SK-N-SH treated with all-trans-retinoic acid at 6 μM for 48 hours (cell line): ENCODE results near the gene STK11IP.

Experiments
- ARNTL ChIP-seq: fragments of 450-650 bp; formaldehyde crosslinking; IDR thresholded peaks from 2 replicates; pipeline ENCODE4 v1.5.0; 2020; ENCODE audit warnings: low read depth, mild to moderate bottlenecking, moderate library complexity, borderline replicate concordance
- BACH2 ChIP-seq: fragments of 250-450 bp; sonication (Bioruptor Pico); IDR thresholded peaks from 2 replicates; pipeline ENCODE4 v1.9.0; 2021; ENCODE audit warnings: mild to moderate bottlenecking, borderline replicate concordance
- CSDC2 ChIP-seq: fragments of 250-450 bp; sonication (Bioruptor Pico); IDR thresholded peaks from 2 replicates; pipeline ENCODE4 v1.5.0; 2020; ENCODE audit warnings: mild to moderate bottlenecking, moderate library complexity
- CSRNP3 ChIP-seq: fragments of 250-450 bp; sonication (Bioruptor Pico); IDR thresholded peaks from 2 replicates; pipeline ENCODE4 v1.5.1; 2021; ENCODE audit warnings: mild to moderate bottlenecking, moderate library complexity
- OSR1 ChIP-seq: fragments of 250-450 bp; sonication (Bioruptor Pico); IDR thresholded peaks from 2 replicates; pipeline ENCODE4 v1.8.0; 2022; ENCODE audit warnings: moderate library complexity, mild to moderate bottlenecking, inconsistent platforms
- PPARA ChIP-seq: fragments of 250-450 bp; sonication (Bioruptor Pico); IDR thresholded peaks from 2 replicates; pipeline ENCODE4 v1.5.0; 2020; ENCODE audit warnings: mild to moderate bottlenecking, borderline replicate concordance
- RARB ChIP-seq: fragments of 250-450 bp; sonication (Bioruptor Pico); IDR thresholded peaks from 2 replicates; pipeline ENCODE4 v1.8.0; 2021; ENCODE audit warnings: mild to moderate bottlenecking, moderate library complexity
- TCF4 ChIP-seq: fragments of 250-450 bp; sonication (Bioruptor Pico); IDR thresholded peaks from 2 replicates; pipeline ENCODE4 v1.8.0; 2021; ENCODE audit warnings: mild to moderate bottlenecking, moderate library complexity, borderline replicate concordance
- ZFP30 ChIP-seq: fragments of 450-650 bp; formaldehyde crosslinking; IDR thresholded peaks from 2 replicates; pipeline ENCODE4 v1.5.0; 2022; ENCODE audit warnings: mild to moderate bottlenecking, moderate library complexity
- ZNF565 ChIP-seq: fragments of 450-650 bp; formaldehyde crosslinking; conservative IDR thresholded peaks from 2 replicates; pipeline ENCODE4 v1.5.0; 2020; ENCODE audit warnings: low read depth, mild to moderate bottlenecking, moderate library complexity
- ZNF8 ChIP-seq: fragments of 450-650 bp; formaldehyde crosslinking; IDR thresholded peaks from 2 replicates; pipeline ENCODE4 v1.5.0; 2020; ENCODE audit warnings: mild to moderate bottlenecking, moderate library complexity
- TF ChIP-seq, protein P1 (sequence below): fragments of 250-450 bp; sonication (Bioruptor Pico); IDR thresholded peaks from 2 replicates; pipeline ENCODE4 v1.8.0; 2020; ENCODE audit warnings: mild to moderate bottlenecking, moderate library complexity, borderline replicate concordance

- no peak for TF ChIP-seq CSRNP3 (CRISPR knock-in tag)
- TF ChIP-seq ZNF565, result no peak
- TF ChIP-seq ZNF8 (CRISPR knock-in tag), result no peak
- TF ChIP-seq, protein P1, sequence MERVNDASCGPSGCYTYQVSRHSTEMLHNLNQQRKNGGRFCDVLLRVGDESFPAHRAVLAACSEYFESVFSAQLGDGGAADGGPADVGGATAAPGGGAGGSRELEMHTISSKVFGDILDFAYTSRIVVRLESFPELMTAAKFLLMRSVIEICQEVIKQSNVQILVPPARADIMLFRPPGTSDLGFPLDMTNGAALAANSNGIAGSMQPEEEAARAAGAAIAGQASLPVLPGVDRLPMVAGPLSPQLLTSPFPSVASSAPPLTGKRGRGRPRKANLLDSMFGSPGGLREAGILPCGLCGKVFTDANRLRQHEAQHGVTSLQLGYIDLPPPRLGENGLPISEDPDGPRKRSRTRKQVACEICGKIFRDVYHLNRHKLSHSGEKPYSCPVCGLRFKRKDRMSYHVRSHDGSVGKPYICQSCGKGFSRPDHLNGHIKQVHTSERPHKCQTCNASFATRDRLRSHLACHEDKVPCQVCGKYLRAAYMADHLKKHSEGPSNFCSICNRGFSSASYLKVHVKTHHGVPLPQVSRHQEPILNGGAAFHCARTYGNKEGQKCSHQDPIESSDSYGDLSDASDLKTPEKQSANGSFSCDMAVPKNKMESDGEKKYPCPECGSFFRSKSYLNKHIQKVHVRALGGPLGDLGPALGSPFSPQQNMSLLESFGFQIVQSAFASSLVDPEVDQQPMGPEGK (CRISPR knock-in tag), result no peak
- no peak for TF ChIP-seq TCF4
- no peak for TF ChIP-seq ARNTL (CRISPR knock-in tag)
- TF ChIP-seq OSR1 (CRISPR knock-in tag), result no peak
- TF ChIP-seq ZFP30, result no peak
- TF ChIP-seq RARB (CRISPR knock-in tag), result no peak
- TF ChIP-seq CSDC2, result no peak
- no peak for TF ChIP-seq PPARA
- no peak for TF ChIP-seq BACH2 (CRISPR knock-in tag)
Measured at GRCh38 chr2:219650426-219651248, 53.0 kb downstream of the STK11IP start.
